GM10847 (cell line): ENCODE results near the gene CLINT1.

Experiments
- POLR2A ChIP-seq: IDR thresholded peaks from 2 replicates; pipeline ENCODE4 v1.6.1; 2011; ENCODE audit not compliant: insufficient read length; ENCODE audit errors: extremely low read depth

Gene CLINT1

GRCh38 chr5:157867751-157868387, 8.9 kb upstream of the CLINT1 start:
- no peak for TF ChIP-seq POLR2A

- no peak for TF ChIP-seq POLR2A
Measured at GRCh38 chr5:157866536-157866935, 7.6 kb upstream of the CLINT1 start.

GRCh38 chr5:157865781-157866180, 6.8 kb upstream of the CLINT1 start:
- TF ChIP-seq POLR2A: no peak

DNA sequence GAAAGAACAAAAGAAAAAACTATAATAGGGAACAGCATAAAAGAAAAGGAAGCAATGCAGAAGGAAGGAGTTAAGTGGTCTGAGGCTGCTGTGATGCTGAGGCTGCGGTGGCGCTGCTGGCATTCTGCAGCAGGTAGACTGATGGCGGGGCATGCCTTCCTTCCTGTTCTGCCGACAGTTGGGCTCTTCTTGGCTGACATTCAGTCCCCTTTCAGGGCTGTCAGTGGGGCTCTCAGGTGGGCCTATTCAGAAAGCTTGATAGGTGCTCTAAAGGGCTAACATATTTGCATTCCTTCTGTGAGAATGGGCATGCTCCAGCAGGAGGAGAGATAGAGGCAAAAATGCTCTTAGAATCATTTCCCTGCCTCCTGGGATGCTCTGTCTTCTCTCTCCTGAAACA, 5.1 kb upstream of the CLINT1 start:
- TF ChIP-seq POLR2A: no peak

DNA sequence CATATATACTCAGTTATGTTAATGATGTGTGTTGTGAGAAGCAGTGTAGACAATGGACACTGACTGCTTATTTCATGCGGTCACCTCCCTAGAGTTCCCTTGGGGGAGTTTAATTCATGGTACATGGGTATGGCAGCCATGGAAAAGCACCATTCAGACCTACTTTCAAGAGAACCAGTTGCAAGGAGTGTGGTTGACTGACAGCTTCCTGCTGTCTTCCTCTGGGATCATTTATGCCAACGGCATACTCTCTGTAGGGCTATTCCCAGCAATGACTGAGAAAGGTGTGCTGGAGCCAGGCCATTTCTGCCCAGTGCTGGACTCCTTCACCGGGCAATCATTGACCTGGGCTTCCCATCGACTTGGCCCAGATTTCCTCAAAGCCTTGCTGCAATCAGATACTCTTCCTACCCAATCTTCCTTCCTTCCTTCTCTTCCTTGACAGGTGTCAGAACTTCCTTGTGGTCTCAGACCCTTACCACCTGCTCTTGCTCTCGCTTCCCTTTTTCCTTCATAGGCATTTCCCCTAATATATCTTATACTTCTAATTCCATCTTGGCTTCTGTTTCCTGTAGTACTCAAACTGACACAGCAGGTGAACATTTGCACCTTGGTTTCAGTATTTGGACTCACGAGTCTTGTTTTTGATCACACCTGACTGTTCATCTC, 3.4 kb upstream of the CLINT1 start:
- TF ChIP-seq POLR2A: no peak

DNA sequence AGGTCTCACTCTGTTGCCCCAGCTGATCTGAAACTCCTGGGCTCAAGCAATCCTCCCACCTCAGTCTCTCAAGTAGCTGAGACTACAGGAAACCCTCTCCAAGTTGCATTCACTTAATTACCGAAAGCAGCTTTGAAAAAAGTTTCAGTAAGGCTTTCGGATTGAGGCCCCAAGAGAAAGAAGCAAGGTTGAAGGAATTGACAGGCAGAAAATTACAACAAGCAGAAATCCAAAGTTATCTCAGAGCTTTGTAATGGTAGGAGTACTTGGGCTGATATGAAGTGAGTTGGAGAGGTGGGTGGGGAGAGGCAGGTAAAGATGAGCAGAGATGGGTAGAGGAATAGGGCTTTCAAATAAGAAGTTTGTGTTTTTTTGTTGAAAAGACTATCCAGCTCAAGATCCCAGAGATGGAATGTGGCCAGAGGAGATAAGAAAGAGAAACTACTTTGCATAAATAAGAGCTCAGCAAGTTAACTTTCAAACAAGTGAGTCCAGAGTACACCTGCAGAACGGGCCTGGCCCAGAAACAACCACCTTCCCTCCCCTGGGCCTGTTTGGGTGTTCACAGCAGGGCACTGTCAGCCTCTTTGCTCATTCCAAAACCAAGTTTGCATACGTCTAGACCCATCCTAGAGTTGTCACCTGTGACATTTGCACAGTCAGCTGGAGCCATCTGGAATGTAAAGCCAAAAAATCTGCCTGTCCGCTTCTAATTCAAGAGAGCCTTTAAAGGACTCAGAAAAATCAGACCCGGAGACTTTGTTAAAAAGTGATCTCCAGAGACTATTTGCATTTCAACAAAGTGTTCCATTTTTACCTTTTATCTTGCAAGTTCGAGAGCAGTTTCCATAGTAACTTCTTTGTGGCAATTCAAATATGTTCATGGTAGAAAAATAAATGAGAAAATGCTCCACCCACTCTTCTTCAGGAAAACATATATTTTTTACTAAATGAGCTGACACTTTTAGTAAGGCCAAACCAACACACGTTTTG, 2.2 kb upstream of the CLINT1 start:
- TF ChIP-seq POLR2A: no peak

DNA sequence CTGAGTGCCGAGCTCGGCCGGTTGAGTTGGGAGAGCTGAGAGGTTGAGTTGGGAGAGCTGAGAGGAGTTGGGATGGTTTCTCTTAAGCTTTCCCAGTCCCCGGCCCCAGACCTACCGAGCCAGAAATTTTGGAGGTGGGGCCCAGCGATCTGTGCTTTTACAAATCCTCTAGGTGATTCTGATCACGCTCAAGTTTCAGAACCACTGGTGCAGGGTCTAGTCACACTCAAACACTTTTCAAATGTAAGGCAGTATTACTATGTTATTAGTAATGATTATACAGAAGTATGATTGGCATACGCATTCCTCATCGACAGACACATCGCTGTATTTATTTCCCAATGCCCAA, 256 bp upstream of the CLINT1 start:
- no peak for TF ChIP-seq POLR2A

DNA sequence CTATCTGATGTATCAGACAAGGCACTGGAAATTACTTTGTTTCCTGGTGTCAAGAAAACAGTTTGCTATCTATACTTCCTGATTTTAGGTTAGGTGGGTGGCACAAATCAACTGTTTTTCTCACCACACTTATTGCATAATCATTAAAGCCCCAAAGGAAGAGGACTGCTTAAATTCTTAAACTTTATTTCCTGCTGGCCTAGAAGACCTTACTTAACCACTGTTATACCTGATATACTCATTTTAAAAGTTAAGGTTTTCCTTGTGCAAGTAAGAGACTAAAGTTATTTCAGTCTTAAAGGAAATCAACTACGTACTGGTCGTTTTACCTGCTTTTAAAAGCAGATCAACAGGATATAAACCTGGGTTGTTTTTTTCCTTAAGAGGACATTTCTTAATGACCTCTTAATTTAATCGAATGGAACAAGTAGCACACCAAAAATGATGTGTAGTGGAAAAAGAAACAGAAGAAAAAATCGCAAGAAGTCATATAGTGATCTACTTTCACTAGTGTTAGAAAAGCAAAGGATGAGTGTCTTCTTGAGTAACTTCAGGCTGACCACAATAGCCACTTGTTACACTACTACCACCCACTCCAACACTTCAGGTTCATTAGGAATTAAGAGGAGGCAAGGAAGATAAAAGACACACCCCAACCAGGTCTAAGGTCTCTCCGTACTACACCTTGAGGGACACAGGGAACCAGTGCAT, 974 bp downstream of the CLINT1 start:
- TF ChIP-seq POLR2A: no peak

- TF ChIP-seq POLR2A: no peak
Measured at GRCh38 chr5:157855404-157855994, 3.4 kb downstream of the CLINT1 start.

- TF ChIP-seq POLR2A: no peak
Measured at GRCh38 chr5:157845914-157846598, 12.9 kb downstream of the CLINT1 start.

DNA sequence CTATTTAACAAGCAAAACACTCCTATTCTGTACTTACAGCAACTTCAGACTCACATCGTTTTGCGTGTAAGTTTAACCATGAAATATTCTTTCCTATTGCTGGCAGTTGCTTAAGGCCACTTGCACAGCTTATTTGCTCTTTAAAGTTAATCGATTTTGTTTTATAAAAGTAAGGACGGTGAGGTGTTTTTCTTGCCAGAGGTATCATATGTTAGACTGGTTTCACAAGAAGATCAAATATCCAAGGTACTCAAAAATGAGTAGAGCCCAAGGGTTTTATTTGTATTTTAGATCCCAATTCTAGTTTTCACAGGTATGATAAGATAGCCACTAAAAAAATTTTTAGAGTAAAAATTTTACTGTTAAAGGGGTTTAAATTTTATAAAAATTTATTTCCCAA, 16.2 kb downstream of the CLINT1 start:
- TF ChIP-seq POLR2A: no peak

DNA sequence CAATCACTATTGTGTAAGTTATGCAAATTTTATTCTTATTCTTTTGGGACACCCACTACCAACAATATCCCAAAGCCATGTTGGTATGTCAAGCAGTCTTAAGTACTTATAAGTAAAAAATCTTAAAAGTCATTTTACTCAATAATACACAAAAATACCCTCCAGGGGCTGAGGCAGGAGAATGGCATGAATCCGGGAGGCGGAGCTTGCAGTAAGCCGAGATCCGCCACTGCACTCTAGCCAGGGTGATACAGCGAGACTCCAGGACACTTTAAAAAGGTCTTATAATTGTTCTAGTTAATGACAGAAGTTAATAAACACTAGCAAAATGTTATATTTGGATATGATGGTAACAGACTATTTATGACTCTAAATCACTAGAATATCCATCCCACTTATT, 16.8 kb downstream of the CLINT1 start:
- no peak for TF ChIP-seq POLR2A

DNA sequence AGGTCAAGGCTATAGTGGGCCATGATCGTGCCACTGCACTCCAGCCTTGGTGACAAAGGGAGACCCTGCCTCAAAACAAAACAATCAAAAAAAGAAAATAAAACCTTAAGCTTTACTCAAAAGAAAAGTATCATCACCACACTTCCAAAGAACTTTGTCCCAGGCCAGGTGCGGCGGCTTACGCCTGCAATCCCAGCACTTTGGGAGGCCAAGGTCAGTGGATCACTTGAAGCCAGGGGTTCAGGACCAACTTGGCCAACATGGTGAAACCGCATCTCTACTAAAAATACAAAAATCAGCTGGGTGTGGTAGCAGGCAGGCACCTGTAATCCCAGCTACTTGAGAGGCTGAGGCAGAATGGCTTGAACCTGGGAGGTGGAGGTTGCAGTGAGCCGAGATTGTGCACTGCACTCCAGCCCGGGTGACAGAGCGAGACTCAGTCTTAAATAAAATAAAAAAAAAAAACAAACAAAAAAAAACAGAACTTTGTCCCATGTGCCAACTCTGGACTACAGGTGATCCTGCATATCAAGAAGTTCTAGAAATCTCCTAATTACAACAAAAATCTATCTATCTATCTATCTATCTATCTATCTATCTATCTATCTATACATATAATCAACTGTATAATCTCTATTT, 19.7 kb downstream of the CLINT1 start:
- TF ChIP-seq POLR2A: no peak
